ENCODE data around the gene LRRC74B.

The LRRC74B gene

GRCh38 chr22:21098099-21098671, 52.4 kb downstream of the LRRC74B start:
- FAIRE-seq: no peak

DNA sequence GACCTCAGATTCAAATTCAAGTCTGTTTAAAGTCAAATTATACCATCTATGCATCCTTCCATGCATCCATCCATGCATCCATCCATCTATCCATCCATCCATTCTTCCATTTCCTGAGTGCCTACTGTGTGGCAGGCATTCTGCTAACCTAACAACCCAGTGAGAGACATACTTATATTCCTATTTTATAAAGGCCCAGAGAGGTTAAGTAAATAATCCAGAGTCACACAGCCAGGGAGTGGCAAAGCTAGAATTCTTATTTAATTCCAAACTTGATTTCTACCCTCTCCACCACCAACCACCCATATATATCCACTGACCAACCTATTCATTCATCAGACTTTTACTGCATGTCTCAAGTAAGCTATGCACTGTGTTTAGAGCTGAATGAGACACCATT, 53.8 kb downstream of the LRRC74B start:
- DNase-seq (ENCODE audit: insufficient read length, low spot score): no peak
- FAIRE-seq: no peak

More at GRCh38 chr22:21098099-21098671, 52.4 kb downstream of the LRRC74B start:
- DNase-seq (ENCODE audit: insufficient read length, low spot score): no peak

DNA sequence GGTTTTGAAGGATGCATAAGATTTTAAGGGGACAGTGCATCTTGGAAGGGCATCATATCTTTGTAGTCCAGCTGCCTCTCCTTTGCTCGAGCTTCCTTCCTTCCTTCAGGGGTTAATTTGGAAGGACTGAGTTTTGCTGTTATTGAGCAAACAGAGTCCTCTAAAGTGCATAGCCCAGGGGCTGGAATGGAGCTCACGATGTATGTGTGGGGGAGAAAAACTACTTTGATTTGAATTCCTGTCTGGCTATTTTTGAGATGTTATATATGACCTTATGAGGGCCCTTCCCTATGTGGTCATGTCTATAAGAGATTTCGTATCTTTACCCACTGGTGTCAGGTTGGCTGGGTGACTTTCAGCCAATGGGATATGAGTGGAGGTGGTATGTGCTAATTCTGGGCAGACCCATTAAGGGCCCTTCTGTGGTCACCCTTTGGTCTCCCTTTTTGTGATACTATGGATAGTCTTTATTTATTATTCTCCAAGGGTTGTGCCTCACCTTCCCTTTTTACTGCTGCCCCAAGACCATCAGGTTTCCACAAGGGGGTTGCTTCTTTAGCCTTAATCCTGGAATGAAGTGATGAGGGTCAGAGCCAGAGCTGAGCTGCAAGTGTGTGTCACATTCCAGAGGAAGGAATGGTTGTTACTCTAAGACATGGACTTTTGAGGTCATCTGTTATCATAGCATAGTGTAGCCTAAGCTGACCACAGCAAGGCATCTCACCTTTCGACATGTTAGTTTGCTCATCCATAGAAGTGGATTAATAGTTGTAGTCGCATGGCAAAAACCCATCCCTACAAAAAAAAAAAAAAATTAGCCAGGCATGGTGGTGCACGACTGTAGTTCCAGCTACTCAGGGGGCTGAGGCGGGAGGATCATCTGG, 54.6 kb downstream of the LRRC74B start:
- DNase-seq (ENCODE audit: insufficient read length, low spot score) (no peak), FAIRE-seq (no peak)

GRCh38 chr22:21101877-21102638, 56.3 kb downstream of the LRRC74B start:
- FAIRE-seq (no peak), DNase-seq (ENCODE audit: insufficient read length, low spot score) (no peak)

DNA sequence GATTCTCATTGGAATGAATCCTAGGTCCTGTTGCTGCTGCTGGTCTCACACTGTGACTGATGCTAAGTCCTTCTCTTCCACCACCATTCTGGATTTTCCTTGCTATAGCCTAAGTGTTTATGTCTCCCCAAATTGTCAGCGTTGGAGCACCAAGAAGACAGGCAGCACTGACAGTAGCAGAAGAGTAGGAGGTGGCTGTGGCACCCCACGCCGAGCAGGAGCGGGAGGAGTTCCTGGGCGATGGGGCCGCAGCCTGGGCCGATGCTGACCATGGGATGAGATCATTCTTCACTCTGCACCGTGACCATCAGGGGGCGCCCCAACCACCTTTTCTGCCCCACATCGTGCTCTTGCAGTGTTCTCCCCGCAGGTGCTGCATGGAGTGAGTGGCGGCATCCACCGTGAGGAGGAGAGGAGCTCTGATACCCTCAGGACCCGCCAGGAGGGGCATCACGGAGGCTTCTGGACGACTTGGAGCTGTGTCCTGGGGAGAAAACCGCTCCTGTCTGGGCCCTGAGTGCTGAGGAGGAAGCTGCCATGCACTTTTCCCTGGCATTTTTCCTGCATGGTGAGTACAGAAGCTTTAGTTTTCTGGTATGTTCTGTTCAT, 57.0 kb downstream of the LRRC74B start:
- DNase-seq (ENCODE audit: insufficient read length, low spot score) (peak; percentile 61), FAIRE-seq (peak; percentile 80)

DNA sequence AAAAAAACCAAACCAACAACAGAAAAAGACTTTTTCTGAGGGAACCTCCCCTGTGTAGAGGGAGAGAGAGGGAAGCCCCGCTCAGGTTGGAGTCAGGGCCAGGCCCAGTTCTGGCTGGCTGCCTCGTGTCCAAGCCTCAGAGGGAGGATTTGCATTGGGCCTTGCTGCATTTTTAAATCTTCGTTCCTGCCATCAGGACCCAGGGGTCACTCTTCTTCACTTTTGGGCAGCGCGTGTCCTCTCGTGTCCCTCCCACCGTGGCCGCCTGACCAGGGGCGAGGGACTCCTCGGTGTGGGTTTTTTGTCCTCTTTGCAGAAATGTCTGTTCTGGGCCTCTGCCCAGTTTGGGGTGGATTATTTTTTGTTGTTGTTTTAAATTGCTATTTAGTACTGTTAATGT, 57.9 kb downstream of the LRRC74B start:
- FAIRE-seq: no peak

DNA sequence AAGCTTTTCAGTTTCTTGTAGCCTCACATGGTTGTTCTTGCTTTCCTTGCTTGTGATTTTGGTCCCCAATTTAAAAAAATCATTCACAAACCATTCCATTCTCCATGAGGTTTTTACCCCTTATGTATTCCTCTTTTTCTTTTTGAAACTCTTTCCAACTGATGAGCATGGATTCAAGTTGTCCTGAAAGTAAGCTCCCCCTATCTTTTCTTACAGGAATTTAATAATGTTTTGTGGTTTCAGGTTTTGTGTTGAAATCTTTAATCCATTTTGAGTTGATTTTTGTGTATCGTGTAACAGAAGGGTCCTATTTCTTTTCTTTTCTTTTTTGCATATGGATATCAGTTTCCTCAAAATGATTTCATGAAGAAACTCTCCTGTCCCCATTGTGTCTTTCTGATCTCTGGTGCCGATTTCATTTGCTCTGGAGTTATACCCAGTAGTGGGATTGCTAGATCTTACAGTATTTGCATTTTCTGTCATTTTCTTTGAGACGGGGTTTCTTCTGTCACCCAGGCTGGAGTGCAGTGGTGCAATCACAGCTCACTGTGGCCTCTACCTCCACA, 58.5 kb downstream of the LRRC74B start:
- FAIRE-seq (no peak), DNase-seq (ENCODE audit: insufficient read length, low spot score) (no peak)

More for the DNA sequence above, 57.9 kb downstream of the LRRC74B start:
- no peak for DNase-seq (ENCODE audit: insufficient read length, low spot score)

- DNase-seq (ENCODE audit: insufficient read length, low spot score): no peak
Measured at GRCh38 chr22:21105294-21105693, 59.5 kb downstream of the LRRC74B start.

GRCh38 chr22:21106000-21106399, 60.3 kb downstream of the LRRC74B start:
- DNase-seq (ENCODE audit: insufficient read length, low spot score) (no peak), FAIRE-seq (no peak)

More at GRCh38 chr22:21105294-21105693, 59.5 kb downstream of the LRRC74B start:
- FAIRE-seq: no peak

GRCh38 chr22:21108379-21109115, 62.8 kb downstream of the LRRC74B start:
- DNase-seq (ENCODE audit: insufficient read length, low spot score): no peak
- FAIRE-seq: no peak
